Trophoblast cell (in vitro differentiated cells and primary cell): Measurements from ENCODE around the gene DLL4.

ENCODE experiments used
- DNase-seq, 2 donors: peaks; one replicate each; pipeline ENCODE4 v3.0.0-alpha.2; 2016
- H2AFZ ChIP-seq: 2 replicates; pipeline ENCODE4 v1.6.1; 2013; ENCODE audit warnings: low read length, moderate library complexity, mild to moderate bottlenecking; ENCODE audit not compliant: insufficient read depth, poor library complexity
- H2AK5ac ChIP-seq: 2 replicates; pipeline ENCODE4 v1.6.1; 2013; ENCODE audit warnings: mild to moderate bottlenecking, low read length
- H2BK120ac ChIP-seq: 2 replicates; pipeline ENCODE4 v1.6.1; 2013; ENCODE audit warnings: low read length, mild to moderate bottlenecking, moderate library complexity; ENCODE audit not compliant: insufficient read depth, poor library complexity
- H2BK12ac ChIP-seq: 2 replicates; pipeline ENCODE4 v1.6.1; 2013; ENCODE audit warnings: mild to moderate bottlenecking, low read length, moderate library complexity
- H2BK5ac ChIP-seq: 2 replicates; pipeline ENCODE4 v1.6.1; 2013; ENCODE audit warnings: low read length, low read depth, moderate library complexity, mild to moderate bottlenecking; ENCODE audit not compliant: poor library complexity
- H3K14ac ChIP-seq: 2 replicates; pipeline ENCODE4 v1.6.1; 2013; ENCODE audit warnings: mild to moderate bottlenecking, low read length
- H3K18ac ChIP-seq: 2 replicates; pipeline ENCODE4 v1.6.1; 2013; ENCODE audit warnings: mild to moderate bottlenecking, low read length
- H3K23ac ChIP-seq: 2 replicates; pipeline ENCODE4 v1.6.1; 2013; ENCODE audit warnings: low read length
- H3K27ac ChIP-seq: 2 replicates; pipeline ENCODE4 v1.5.1; 2013; ENCODE audit warnings: low read depth, mild to moderate bottlenecking, inconsistent platforms, low read length, moderate library complexity
- H3K27me3 ChIP-seq: 2 replicates; pipeline ENCODE4 v1.6.1; 2013; ENCODE audit warnings: inconsistent platforms, mild to moderate bottlenecking, low read length, moderate library complexity; ENCODE audit not compliant: insufficient read depth
- H3K36me3 ChIP-seq, 2 experiments: 1 replicate in 1 of 2; 2 replicates in 1 of 2; pipeline ENCODE4 v1.6.1; 2013; ENCODE audit warnings: low read length in 2 of 2, mild to moderate bottlenecking in 2 of 2, moderate library complexity in 1 of 2; ENCODE audit not compliant: insufficient read depth in 2 of 2, control insufficient read depth in 1 of 2
- H3K4ac ChIP-seq: 2 replicates; pipeline ENCODE4 v1.6.1; 2013; ENCODE audit warnings: low read depth, mild to moderate bottlenecking, low read length, moderate library complexity
- H3K4me1 ChIP-seq, 2 experiments: 1 replicate in 1 of 2; 2 replicates in 1 of 2; pipeline ENCODE4 v1.6.1; 2013; ENCODE audit warnings: low read length in 2 of 2, mild to moderate bottlenecking in 2 of 2, moderate library complexity in 1 of 2; ENCODE audit not compliant: insufficient read depth in 2 of 2, control insufficient read depth in 1 of 2
- H3K4me2 ChIP-seq: 2 replicates; pipeline ENCODE4 v1.6.1; 2013; ENCODE audit warnings: inconsistent platforms, mild to moderate bottlenecking, low read length, moderate library complexity
- H3K4me3 ChIP-seq: 2 replicates; pipeline ENCODE4 v1.5.1; 2013; ENCODE audit warnings: mild to moderate bottlenecking, low read depth, low read length, inconsistent platforms
- H3K79me1 ChIP-seq: one replicate; pipeline ENCODE4 v1.6.1; 2013; ENCODE audit warnings: low read length
- H3K79me2 ChIP-seq: 2 replicates; pipeline ENCODE4 v1.6.1; 2013; ENCODE audit warnings: low read length, mild to moderate bottlenecking; ENCODE audit not compliant: control insufficient read depth, insufficient read depth, poor library complexity
- H3K9ac ChIP-seq: 2 replicates; pipeline ENCODE4 v1.6.1; 2013; ENCODE audit warnings: mild to moderate bottlenecking, low read length
- H3K9me3 ChIP-seq: 2 replicates; pipeline ENCODE4 v1.6.1; 2013; ENCODE audit warnings: low read depth, mild to moderate bottlenecking, control low read depth, inconsistent platforms, low read length; ENCODE audit not compliant: insufficient read depth
- H4K12ac ChIP-seq: 2 replicates; pipeline ENCODE4 v1.6.1; 2013; ENCODE audit warnings: low read depth, mild to moderate bottlenecking, low read length, moderate library complexity
- H4K8ac ChIP-seq: 2 replicates; pipeline ENCODE4 v1.6.1; 2013; ENCODE audit warnings: low read depth, mild to moderate bottlenecking, low read length, moderate library complexity
- H4K91ac ChIP-seq: one replicate; pipeline ENCODE4 v1.6.1; 2013; ENCODE audit warnings: low read depth, mild to moderate bottlenecking, low read length, moderate library complexity
- WGBS: extraction: QIAGEN DNeasy Blood & Tissue Kit; methylation state at CpG from one replicate; pipeline ENCODE4 v1.1.7; 2013; ENCODE audit warnings: missing lambda C conversion rate; ENCODE audit not compliant: insufficient read length, insufficient coverage; ENCODE audit errors: extremely low coverage; 5-methylcytosine and 5-hydroxymethylcytosine counted together

The DLL4 gene

GRCh38 chr15:40893019-40893670 is 36.0 kb upstream of the DLL4 start:
- Histone ChIP-seq H2AK5ac (peak overlapping the region; percentile 25), H3K4ac (no peak overlapping the region), H3K4me2 (no peak overlapping the region), H4K12ac (no peak overlapping the region), H3K27ac (no peak overlapping the region), H3K23ac (no peak overlapping the region), H3K18ac (no peak overlapping the region), H3K14ac (no peak overlapping the region), H3K79me2 (peaks cover 10% of the 10 kb centered on the region), H2BK5ac (no peak overlapping the region), H3K4me1 (peaks cover 5 to 13% of the 10 kb centered on the region in 2 experiments), H3K4me3 (no peak overlapping the region), H3K27me3 (no peaks in the 10 kb centered on the region), H3K9me3 (no peaks in the 10 kb centered on the region), H3K36me3 (peaks cover 5 to 6% of the 10 kb centered on the region in 2 experiments), H2BK120ac (no peak overlapping the region), H3K9ac (no peak overlapping the region), H2BK12ac (no peak overlapping the region), H4K8ac (peak overlapping the region; percentile 67), H4K91ac (no peak overlapping the region), H2AFZ (no peak overlapping the region), H3K79me1 (peaks cover 8% of the 10 kb centered on the region)
- no peak for DNase-seq
- no CpG with 5 or more reads among the region's 22 CpGs for WGBS

GRCh38 chr15:40893733-40894680 is 35.1 kb upstream of the DLL4 start, which contains the start of gene VPS18:
VPS18 (plus strand) TSS chr15:40894450; CDS start chr15:40894769, 319 bp downstream.
- peak within 1 kb of the TSS; percentile 96 for H3K9ac ChIP-seq
- H3K79me1 ChIP-seq, result peaks cover 8% of the 10 kb centered on the region
- H4K12ac ChIP-seq, result peak within 1 kb of the TSS; percentile 12
- H2AFZ ChIP-seq, result peak within 1 kb of the TSS; percentile 56
- peak within 1 kb of the TSS; percentile 67 for H4K8ac ChIP-seq
- no CpG with 5 or more reads among the region's 55 CpGs for WGBS
- DNase-seq, result peak; percentile 99
- H3K18ac ChIP-seq, result peak within 1 kb of the TSS; percentile 50
- peak within 1 kb of the TSS; percentile 74 for H2BK120ac ChIP-seq
- H3K14ac ChIP-seq, result peak within 1 kb of the TSS; percentile 66
- H3K36me3 ChIP-seq, result peaks cover 11 to 13% of the 10 kb centered on the region in 2 experiments
- H3K27ac ChIP-seq, result peak within 1 kb of the TSS; percentile 58
- H3K4me2 ChIP-seq, result peak within 1 kb of the TSS; percentile 93
- H2BK12ac ChIP-seq, result peak within 1 kb of the TSS; percentile 47
- H3K9me3 ChIP-seq, result peaks cover under 1% of the 10 kb centered on the region
- H4K91ac ChIP-seq, result peak within 1 kb of the TSS; percentile 68
- H3K4me1 ChIP-seq, result peaks cover 5 to 13% of the 10 kb centered on the region in 2 experiments
- no peak within 1 kb of the TSS for H3K23ac ChIP-seq
- H3K4me3 ChIP-seq, result peak within 1 kb of the TSS; percentile 94
- H3K27me3 ChIP-seq, result no peaks in the 10 kb centered on the region
- peak within 1 kb of the TSS; percentile 27 for H2AK5ac ChIP-seq
- H2BK5ac ChIP-seq, result peak within 1 kb of the TSS; percentile 34
- peaks cover 10% of the 10 kb centered on the region for H3K79me2 ChIP-seq
- H3K4ac ChIP-seq, result peak within 1 kb of the TSS; percentile 72

- Histone ChIP-seq H2BK12ac (no peak overlapping the region), H3K14ac (peak overlapping the region; percentile 60), H3K4me1 (peaks cover 5 to 13% of the 10 kb centered on the region in 2 experiments), H3K79me1 (peaks cover 8% of the 10 kb centered on the region), H3K9me3 (peaks cover 2% of the 10 kb centered on the region), H4K91ac (peak overlapping the region; percentile 29), H2BK5ac (peak overlapping the region; percentile 34), H3K18ac (peak overlapping the region; percentile 45), H2BK120ac (peak overlapping the region; percentile 12), H3K79me2 (peaks cover 10% of the 10 kb centered on the region), H3K23ac (no peak overlapping the region), H3K4ac (peak overlapping the region; percentile 72), H3K4me2 (peak overlapping the region; percentile 93), H4K8ac (peak overlapping the region; percentile 63), H2AK5ac (peak overlapping the region; percentile 12), H3K36me3 (peaks cover 20 to 22% of the 10 kb centered on the region in 2 experiments), H2AFZ (peak overlapping the region; percentile 27), H3K27ac (peak overlapping the region; percentile 58), H4K12ac (no peak overlapping the region), H3K4me3 (peak overlapping the region; percentile 94), H3K27me3 (no peaks in the 10 kb centered on the region), H3K9ac (peak overlapping the region; percentile 96)
- no CpG with 5 or more reads among the region's 33 CpGs for WGBS
- peak; percentile 69 to 78 for DNase-seq
Measured at GRCh38 chr15:40894681-40895448, 34.3 kb upstream of the DLL4 start.
